Kasumi-1 (cell line): ENCODE measurements around the gene PTPRG.

Experiments used
- DNase-seq, 2 experiments: peaks; one replicate each; lab custom pipeline; 2025; lab: John Stamatoyannopoulos, UW

The PTPRG gene

DNA sequence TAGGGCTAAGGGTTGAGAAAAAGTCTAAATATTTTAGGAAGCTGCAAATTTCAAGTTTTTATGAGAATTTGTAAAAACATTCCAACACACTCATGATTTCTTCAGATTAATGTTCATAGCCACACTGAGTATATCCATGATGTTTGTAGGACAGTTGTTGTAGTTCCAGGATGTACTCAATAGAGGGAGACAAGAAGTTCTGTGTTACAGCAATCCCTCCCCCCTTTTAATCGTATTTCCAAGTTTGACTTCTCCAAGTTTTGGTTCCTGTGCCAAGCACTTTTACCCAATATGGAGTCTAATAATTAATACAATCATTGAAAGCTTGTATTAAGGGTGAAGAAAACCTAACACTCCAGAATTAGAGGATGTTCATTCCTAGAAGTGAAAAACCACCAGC, 668.5 kb downstream of the PTPRG start:
- peak; percentile 26 to 42 for DNase-seq

DNA sequence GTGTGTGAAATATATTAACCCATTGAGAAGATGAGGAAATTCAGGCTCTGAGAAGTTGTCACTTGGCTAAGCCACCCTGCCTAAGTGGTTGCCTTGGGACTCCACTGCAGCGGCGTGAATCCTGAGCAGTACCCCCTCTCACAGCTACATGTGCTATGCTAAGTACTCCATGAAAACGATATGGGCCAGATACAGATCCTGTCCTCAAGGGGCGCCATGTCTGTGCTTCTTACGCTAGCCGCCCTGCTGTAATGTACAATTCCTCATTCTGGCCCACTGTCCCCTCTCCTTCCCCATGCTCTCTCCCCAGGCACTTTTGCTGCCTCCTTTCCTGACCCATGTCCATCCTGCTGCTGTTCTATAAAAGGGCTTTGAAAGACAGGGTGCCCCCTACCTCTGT, 671.7 kb downstream of the PTPRG start:
- DNase-seq, result no peak

DNA sequence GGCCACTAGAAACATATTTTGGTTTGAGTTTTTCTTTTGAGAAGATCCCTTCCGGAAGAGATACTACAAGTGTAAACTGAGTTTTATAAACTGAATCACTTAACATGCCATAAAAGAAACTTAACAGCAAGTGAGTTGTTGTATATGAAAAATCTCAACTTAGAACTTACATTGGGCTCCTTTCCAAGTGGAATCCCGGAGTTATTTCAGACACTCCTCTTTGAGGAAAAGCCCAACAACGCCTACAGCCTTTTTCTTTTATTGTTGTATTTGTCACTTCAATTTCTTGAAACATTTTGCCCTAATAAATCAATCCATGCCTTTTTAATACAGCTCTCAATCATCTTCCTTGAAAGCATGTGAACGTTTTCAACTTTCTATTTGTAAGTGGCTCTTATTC, 674.6 kb downstream of the PTPRG start:
- DNase-seq, result no peak

DNA sequence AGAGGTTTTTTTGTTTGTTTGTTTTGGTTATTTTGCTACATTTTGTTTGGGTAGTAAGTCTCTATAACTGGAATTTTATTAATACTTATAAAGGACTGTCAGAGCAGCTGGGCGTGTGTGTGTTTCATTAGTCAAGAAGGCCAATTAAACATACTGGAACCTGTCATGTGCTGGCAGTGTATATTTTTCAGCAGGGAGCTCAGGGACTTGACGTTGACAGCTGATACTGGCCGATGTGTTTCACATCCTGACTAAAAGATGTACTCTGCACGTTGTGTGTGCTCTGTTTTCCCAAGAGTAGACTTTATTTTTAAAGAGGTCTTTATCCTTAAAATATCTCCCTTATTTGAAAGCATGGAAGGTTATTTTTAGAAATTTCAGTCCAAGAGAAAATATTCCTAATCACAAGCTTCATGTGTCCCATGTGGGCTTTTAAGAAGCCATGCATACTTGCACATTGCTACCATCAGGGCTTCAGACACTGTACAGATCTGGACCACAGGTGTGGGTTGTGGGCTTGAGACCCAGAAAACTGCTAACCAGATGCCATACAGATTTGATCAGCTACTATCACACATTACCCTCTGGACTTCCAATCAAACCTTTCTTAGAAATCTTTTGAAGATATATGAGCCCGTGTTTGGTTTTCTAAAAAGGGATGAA, 676.0 kb downstream of the PTPRG start:
- no peak for DNase-seq

DNA sequence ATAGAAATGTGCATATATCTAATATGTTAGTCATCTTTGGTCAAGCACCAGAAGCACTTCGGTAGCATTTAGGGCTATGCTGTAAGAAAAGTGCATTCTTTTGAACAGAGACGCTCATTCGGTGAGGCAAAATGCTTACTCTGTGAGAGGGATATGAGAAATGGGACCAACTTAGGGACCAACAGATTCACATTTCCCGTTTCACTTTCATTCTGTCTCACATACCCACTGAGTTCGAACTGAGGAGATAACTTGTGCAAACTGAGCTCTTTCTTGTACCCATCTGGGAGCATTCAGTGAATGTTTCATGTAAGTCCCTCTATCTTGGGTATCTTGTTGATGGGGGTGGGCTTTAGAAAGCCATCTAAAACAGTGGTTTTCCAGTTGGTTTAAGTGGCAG, 676.6 kb downstream of the PTPRG start:
- DNase-seq, result no peak

DNA sequence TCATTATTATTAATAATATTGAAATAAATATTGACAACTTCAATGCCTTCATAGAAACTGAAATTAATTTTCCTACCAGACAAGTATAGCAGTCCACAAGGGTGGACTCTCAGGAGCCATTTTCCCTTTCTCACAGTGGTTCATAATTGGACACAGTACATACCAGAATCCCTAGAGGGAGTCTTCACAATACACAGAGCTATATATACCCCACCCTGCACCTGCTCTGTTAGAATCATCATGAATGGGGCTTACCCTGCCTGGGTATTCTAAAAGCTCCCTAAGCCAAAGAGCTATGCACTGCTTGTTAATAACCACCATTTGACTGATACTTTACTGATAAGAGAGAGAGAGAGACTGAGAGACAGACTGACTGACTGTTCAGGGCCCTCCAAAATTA, 677.1 kb downstream of the PTPRG start:
- DNase-seq, result no peak

DNA sequence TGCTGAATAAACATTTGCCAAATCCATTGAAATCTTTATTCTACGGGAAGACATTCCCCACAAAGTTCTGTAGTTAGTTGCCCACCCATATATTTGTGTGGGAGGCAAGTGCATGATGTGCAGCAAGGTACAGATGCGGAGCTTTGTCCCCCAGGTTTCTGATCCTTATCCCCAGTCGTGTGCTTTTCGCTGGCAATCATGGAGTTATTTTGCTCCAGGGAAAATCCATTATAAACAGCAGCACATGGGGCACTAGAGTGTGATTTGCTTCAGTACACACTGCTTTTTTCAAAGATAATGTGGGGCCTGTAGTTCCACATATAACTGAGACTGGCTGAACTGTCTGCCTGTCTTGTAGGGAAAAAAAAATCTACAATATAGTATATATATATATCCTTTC, 679.9 kb downstream of the PTPRG start:
- no peak for DNase-seq

DNA sequence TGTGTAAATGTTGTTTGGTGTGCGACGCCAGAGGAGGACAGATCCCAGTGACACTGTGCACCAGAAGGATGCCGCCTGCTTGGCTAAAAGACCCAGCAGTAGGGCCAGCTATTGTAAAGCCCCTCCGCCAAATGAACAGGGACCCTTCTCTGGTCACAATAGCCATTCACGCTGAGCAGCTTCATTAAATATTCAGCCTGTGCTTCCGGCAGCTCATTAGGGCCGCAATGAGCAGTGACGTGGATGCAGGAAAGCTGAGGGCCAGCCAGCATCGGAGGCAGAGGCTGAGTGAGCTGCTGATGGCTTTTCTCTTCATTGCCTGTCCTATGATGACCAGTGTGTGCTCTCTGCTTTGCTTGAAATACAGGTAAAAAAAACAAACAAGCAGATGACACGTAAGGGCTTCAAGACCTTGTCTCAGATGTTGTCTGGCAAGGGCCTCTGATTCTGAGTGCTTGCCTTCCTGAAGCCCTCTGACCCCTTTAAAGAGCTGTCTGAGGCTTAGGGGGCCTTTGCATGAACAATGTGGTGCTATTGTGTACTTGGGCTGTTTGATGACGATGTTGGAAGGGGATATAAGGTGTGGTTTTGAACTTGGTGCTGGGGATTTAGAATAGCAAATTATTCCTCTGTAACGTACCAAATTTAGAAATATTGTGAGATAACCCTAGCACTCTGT, 681.6 kb downstream of the PTPRG start:
- no peak for DNase-seq

DNA sequence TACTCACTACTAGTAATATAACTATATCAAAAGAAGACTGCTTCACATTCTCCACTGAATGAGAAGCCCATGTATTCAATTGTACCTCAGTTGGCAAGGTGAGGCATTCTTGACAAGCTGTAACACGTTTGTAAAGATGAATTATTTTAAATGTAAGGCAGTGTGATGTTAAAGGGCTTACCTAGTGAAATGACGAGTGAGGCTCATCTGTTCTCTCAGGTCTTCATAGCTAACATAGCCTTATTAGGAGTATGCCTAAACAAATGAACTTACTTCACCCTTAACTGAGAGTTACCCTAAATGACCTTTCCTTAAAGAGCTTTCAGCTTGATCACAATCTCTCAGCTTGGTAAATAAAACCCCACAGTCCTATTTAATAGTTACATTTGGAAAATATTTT, 684.7 kb downstream of the PTPRG start:
- no peak for DNase-seq

DNA sequence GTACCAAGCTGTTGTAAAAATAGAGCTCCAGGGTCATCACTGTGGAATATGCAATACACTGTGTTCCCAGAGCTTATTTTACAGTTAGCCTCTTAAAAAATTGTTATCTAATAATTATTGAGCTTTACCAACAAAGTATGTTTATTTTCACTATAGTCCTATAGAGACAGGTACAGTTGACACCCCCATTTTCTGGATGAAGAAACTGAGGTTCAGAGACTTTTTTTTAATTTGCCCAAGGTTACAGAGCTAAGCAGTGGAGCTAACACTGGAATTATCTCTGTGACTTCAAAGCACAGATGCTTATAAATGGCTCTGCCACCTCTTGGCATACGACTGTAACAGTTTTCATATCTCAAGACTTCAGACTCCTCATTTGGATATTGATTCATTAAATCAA, 685.6 kb downstream of the PTPRG start:
- DNase-seq, result no peak

DNA sequence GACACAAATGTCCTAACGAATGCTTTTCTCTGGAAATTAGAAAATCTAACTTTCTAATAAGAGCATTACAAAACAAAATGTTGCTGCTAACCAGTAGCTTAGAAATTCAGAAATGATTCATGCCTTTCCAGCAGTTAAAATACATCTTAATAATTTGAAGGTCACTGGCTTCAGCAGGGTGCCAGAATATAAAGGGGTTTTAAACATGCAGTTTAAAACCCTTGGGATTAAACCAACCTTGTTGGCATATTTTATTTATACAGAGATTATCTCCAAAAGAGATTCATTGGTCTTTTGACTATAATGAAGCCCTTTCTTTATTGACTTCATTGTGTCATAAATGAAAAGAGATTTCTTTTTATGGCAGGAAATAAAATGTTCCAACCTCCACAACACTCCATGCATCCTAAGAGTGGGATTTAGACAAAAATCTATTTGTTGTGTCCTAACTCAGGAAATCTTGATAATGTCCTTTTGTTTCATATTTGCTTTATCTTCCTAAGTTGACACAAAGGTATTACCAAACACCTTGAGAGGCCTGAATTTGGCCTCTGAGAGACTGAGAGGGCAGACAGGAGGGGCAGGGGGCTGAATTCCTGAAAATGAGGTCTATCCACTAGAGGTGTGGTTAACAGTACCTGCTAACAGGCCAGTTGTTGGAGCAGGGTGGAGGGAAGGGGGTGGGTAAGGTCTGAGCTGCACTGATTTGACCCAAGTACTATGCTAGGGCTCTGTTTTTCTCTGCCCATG, 687.5 kb downstream of the PTPRG start:
- DNase-seq, result no peak

DNA sequence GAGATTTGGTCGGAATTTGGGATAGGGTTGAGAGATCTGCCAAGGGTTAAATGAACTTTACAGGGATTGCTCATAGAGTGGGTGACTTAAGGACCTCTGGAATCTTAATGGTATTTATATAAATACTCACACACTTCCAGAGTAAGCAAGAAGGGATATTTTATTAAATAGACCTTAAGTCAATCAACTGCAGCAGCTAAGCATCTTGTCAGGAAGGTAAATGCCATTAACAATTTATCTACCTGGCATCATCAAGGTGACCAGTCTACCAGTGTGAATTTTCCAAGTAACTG, 688.1 kb downstream of the PTPRG start:
- no peak for DNase-seq

DNA sequence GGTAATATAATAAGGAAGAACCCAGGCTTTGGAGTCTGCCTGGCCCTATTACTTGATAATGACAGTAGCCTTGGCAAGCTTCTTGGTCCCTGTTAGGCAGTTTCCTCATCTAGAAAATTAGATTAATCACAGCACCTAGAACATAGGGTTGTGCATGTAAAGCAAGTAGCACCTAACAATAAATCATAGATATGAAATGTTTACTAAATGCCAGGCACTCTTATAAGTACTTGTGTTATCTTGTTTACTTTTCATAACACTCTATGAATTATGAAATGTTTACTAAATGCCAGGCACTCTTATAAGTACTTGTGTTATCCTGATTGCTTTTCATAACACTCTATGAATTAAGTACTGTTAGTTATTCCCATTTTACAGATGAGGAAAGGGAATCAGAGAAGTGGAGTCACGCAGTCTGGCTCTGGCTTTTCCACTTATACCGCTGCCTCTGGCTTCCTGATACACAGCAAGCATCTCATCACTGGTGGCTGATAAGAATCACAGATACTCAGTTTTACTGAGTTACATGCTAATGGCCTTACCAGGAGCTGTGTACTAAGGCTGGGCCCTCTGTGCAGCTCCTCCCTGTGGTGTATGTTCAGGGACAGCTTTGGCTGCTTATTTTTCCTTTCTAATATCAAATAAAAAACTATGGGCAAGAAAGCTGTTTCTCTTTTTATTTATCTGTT, 688.6 kb downstream of the PTPRG start:
- DNase-seq, result no peak

DNA sequence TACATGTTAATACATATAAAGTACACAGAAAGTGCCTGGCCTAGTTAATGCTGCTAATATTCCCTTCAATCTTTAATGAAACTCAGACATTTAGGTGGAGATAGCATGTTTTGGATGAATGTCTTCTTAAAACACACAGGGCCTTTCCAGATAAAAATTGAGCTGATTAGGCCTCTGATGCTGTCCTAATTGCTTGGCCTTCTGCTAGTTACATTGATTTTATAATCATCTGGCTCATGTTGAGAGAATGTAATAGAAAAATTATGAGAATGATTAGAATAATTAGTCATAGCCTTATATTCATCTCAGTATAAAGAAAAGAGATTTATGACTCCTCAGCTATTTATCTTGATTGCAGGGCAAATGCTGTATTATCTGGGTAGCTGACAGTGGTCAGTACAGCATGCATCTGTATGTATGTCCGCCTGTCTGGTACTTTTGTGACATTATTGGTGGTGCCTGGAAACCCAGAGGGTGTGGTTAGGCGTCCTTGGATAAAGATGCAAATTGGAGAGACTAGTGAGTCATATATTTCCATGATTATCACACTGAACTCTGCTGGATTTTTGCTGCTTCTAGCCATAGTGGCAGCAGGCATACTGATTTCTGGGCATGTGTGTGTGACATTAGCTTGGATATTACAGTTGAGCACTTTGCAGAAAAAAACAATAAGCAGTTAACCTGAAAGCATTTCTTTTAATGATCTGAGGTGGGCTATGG, 691.2 kb downstream of the PTPRG start:
- DNase-seq, result no peak

DNA sequence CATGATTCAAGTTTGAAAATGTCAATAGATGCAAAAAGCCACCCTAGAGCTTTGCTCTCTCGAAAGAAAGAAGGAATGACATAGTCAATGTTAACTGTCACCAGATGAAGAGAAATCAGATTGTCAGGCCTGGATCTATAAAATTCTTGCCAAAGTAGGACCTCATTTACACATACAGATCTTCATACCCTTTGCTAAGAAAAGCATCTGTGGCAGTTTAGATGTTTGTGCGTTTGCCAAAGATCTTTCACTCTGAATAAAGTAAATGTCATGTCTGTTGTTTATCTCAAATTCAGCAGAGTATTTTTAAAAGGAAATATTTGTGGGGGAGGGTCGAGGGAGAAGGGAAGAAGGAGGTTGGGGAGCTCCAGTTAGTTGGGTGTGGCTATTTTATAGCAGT, 692.6 kb downstream of the PTPRG start:
- DNase-seq, result no peak

DNA sequence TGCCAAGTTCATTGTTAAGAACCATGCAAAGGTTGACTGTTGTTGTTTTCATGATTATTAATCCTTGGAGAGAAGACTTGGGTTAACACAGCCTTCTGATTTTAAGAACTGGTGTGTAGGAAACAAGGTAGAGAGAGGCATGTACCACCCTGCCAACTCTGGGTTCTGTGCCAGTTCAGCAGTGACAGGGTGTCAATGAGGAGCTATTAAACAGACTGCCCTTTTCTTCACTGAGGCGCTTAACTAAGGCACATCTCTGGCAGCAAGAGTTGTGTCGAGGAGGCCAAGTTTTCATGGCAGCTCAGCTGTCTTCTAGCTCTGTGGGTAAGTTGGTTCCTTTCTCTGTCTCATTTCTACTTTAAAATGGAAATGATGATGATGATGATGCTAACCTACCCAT, 694.4 kb downstream of the PTPRG start:
- DNase-seq, result no peak

DNA sequence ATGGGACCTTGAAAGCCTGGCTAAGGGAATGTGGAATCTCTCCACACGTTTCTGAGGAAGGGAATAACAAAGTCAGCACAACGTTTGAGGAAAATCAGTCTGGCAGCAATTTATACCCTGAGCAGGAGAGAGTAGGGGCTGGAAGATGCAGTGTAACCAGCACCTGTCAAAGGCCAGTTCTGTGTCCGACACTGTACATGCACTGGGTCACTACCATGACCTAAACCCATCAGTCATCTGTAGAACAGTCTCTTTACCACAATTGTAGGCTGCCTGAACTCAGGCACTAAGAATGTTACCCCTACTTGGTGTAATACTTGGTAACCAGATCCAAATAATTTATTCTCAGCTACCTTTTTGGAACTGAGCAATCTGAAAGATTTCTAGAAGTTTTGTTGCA, 698.6 kb downstream of the PTPRG start:
- no peak for DNase-seq

DNA sequence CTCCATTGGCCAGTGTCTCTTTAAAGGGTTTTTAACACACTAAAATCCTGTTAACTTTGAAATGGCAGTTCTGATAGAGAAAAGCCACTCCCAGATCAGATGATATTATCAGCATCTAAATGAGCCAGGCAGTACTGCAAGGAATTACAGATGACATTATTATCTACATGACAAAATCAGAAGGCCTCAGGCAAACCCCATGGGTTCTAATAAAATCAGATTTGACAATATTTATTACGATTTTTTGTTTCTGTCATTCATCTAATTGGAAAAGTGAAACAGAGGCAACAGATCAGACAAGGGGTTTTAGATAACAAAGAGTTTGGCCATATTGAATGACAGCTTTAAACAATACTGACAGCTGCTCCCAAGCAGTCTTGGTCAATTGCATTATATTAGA, 699.3 kb downstream of the PTPRG start:
- no peak for DNase-seq

DNA sequence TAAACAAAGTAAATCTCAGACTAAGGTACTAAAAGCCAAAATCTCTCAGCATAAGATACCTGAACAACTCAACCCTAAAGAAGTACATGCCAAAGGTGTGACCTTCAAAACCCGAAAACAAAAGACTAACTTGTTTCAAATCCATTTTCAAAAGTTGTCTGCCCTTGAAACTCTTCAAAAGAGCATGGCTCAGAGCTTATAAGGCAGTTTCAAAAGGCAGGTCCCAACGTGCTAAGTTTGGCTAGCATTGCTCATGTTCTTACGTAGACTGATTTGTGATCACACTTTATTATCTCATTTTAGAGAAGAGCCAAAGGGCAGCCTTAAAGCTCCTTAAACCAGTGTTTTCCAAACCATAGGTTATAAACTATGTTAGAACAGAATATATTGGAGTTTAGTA, 699.8 kb downstream of the PTPRG start:
- no peak for DNase-seq

DNA sequence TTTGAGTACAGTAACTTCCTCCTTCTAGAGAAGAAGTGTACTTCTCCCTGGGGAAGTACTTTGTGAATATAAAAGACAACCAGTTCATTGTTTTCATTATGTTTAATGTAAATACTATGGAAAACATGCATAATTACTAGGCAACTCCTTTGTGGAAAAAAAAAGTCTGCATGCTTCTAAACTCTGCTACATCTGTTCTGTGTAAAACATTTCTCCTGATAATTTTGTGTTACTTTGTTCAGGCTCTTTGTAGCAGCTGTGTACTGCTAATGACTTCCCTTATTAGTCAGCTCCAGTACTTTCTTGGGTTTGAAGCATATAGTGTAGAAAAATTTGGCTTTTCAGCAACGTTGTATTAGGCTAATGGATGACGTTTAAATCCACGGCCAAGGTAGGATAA, 700.4 kb downstream of the PTPRG start:
- peak in 1 of 2 experiments; percentile 23 for DNase-seq

DNA sequence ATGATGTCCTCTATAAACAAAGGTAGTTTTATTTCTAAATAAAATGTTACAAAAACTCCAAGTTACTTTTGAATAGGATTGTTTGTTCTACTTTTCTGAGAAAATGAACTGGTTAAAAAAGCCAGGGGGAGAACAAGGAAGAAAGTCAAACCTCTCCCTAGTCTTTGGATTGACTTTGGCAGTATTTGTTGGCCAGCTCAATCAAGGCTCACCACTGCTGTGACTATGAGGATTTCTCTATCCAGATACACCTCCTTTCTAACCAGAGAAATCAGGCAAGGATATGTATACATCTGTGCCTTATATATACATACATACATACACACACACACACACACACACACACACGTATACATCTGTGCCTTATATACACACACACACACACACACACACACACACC, 704.2 kb downstream of the PTPRG start:
- DNase-seq, result no peak

DNA sequence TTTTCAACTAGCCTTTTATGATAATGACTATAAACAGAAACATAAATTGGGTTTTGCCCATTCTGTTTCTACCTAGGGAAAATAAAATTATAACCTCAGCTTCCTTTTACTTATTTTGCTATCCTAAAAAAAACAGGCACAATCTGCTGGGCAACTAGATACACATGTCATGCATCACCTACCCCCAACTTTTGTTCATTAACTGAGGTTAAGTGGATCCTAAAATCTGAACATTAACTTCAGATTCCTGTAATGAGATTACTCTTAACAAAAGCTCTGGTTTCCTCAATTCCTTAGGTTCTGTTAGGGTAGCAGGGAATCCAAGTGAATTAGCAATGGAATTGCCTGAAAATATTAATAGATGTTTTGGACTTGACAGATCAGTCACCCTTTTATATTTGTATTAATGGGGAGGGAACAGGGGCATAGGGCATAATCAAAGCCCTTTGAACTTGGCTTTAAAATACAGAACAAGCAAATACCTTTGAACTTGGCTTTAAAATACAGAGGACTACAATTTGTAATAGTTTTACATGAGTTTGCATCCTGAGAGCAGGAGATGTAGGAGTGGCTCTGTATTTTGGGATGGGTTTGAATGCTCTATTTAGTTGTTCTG, 705.4 kb downstream of the PTPRG start:
- DNase-seq, result no peak
